OCI-LY1 (cell line): Measurements from ENCODE around the gene TPSB2.

Experiments used
- H2AFZ ChIP-seq: fragments of 200-600 bp; sonication (generic), shearing (Covaris generic); 2 replicates; pipeline ENCODE4 v1.6.0; 2014; ENCODE audit warnings: antibody characterized with exemption, mild to moderate bottlenecking, low read length
- H3F3A ChIP-seq: fragments of 200-600 bp; sonication (generic), shearing (Covaris generic); 2 replicates; pipeline ENCODE4 v1.6.0; 2014; ENCODE audit warnings: mild to moderate bottlenecking, antibody characterized with exemption, low read length, moderate library complexity; ENCODE audit not compliant: insufficient read depth
- H3K27ac ChIP-seq: fragments of 200-600 bp; sonication (generic); 2 replicates; pipeline ENCODE4 v1.5.1; 2014; ENCODE audit warnings: low read length, mixed run types, mild to moderate bottlenecking, low read depth; ENCODE audit not compliant: poor library complexity, severe bottlenecking
- H3K27me3 ChIP-seq: fragments of 200-600 bp; sonication (generic); 2 replicates; pipeline ENCODE4 v1.6.0; 2014; ENCODE audit warnings: antibody characterized with exemption, mild to moderate bottlenecking, low read length, moderate library complexity; ENCODE audit not compliant: insufficient read depth
- H3K36me3 ChIP-seq: fragments of 200-600 bp; sonication (generic); 2 replicates; pipeline ENCODE4 v1.6.1; 2014; ENCODE audit warnings: mild to moderate bottlenecking, antibody characterized with exemption, low read length, moderate library complexity, mixed read lengths; ENCODE audit not compliant: insufficient read depth
- H3K4me1 ChIP-seq: fragments of 200-600 bp; sonication (generic); 2 replicates; pipeline ENCODE4 v1.5.1; 2014; ENCODE audit warnings: mild to moderate bottlenecking, low read length, moderate library complexity; ENCODE audit not compliant: insufficient read depth, severe bottlenecking
- H3K4me2 ChIP-seq: fragments of 200-600 bp; sonication (generic), shearing (Covaris generic); 2 replicates; pipeline ENCODE4 v1.6.1; 2014; ENCODE audit warnings: low read length
- H3K4me3 ChIP-seq: fragments of 200-600 bp; sonication (generic); 2 replicates; pipeline ENCODE4 v1.5.1; 2014; ENCODE audit warnings: low read length, low read depth, mild to moderate bottlenecking, mixed read lengths; ENCODE audit not compliant: poor library complexity, severe bottlenecking
- H3K79me2 ChIP-seq: fragments of 200-600 bp; shearing (Covaris generic); 2 replicates; pipeline ENCODE4 v1.6.1; 2016; ENCODE audit warnings: mixed run types, low read length, mixed read lengths; ENCODE audit not compliant: insufficient read depth
- H3K9ac ChIP-seq: fragments of 200-600 bp; sonication (generic), shearing (Covaris generic); 2 replicates; pipeline ENCODE4 v1.6.1; 2014; ENCODE audit warnings: mild to moderate bottlenecking, low read length, mixed read lengths
- H3K9me2 ChIP-seq: fragments of 200-600 bp; sonication (generic), shearing (Covaris generic); 2 replicates; pipeline ENCODE4 v1.6.1; 2014; ENCODE audit warnings: low read depth, mild to moderate bottlenecking, low read length, mixed read lengths
- H3K9me3 ChIP-seq: fragments of 200-600 bp; shearing (Covaris generic); 2 replicates; pipeline ENCODE4 v1.6.1; 2014; ENCODE audit warnings: low read length, mixed read lengths
- H4K20me1 ChIP-seq: fragments of 200-600 bp; sonication (generic), shearing (Covaris generic); 2 replicates; pipeline ENCODE4 v1.6.0; 2016; ENCODE audit warnings: mild to moderate bottlenecking, low read length; ENCODE audit not compliant: insufficient read depth
- CTCF ChIP-seq: fragments of 200-600 bp; sonication (generic), shearing (Covaris generic); IDR thresholded peaks from 2 replicates; pipeline ENCODE4 v1.5.1; 2017; ENCODE audit warnings: mild to moderate bottlenecking, antibody characterized with exemption, low read length, moderate library complexity, mixed read lengths
- EZH2 ChIP-seq: fragments of 200-600 bp; sonication (generic), shearing (Covaris generic); IDR thresholded peaks from 2 replicates; pipeline ENCODE4 v1.8.0; 2017; ENCODE audit warnings: borderline replicate concordance, mixed run types, mild to moderate bottlenecking, antibody characterized with exemption, low read length, moderate library complexity, mixed read lengths

The TPSB2 gene

GRCh38 chr16:1197237-1197866 lies 32.6 kb downstream of the TPSB2 start:
- no peaks in the 10 kb centered on the region for H3K36me3 ChIP-seq

GRCh38 chr16:1196494-1196893 lies 33.5 kb downstream of the TPSB2 start:
- no peaks in the 10 kb centered on the region for H3K36me3 ChIP-seq
- no peaks in the 10 kb centered on the region for H3K27me3 ChIP-seq
- no peak overlapping the region for H3K27ac ChIP-seq
- no peak overlapping the region for H3K4me2 ChIP-seq
- no peak overlapping the region for H2AFZ ChIP-seq
- no peaks in the 10 kb centered on the region for H3K79me2 ChIP-seq
- no peaks in the 10 kb centered on the region for H3F3A ChIP-seq
- H3K9me3 ChIP-seq: no peaks in the 10 kb centered on the region
- TF ChIP-seq EZH2 (no peak), CTCF (no peak)
- no peaks in the 10 kb centered on the region for H3K9me2 ChIP-seq
- no peaks in the 10 kb centered on the region for H4K20me1 ChIP-seq
- no peaks in the 10 kb centered on the region for H3K4me1 ChIP-seq
- no peak overlapping the region for H3K9ac ChIP-seq
- no peak overlapping the region for H3K4me3 ChIP-seq

More at GRCh38 chr16:1197237-1197866, 32.6 kb downstream of the TPSB2 start:
- Histone ChIP-seq H3K9me3 (no peaks in the 10 kb centered on the region), H3F3A (no peaks in the 10 kb centered on the region), H3K9ac (no peak overlapping the region), H3K27ac (no peak overlapping the region), H3K27me3 (no peaks in the 10 kb centered on the region), H3K79me2 (no peaks in the 10 kb centered on the region), H4K20me1 (no peaks in the 10 kb centered on the region), H3K4me1 (no peaks in the 10 kb centered on the region), H3K9me2 (no peaks in the 10 kb centered on the region), H3K4me2 (no peak overlapping the region), H3K4me3 (no peak overlapping the region), H2AFZ (no peak overlapping the region)
- TF ChIP-seq EZH2 (no peak), CTCF (no peak)

DNA sequence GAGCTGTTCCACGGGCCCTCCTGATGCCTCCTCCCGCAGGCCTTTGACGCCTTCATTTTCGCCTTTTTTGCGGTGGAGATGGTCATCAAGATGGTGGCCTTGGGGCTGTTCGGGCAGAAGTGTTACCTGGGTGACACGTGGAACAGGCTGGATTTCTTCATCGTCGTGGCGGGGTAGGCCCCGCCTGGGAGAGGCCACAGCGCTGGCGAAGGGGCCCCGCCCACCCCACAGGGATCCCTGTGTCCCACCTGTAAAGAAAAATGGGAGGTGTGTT lies 34.7 kb downstream of the TPSB2 start:
- H2AFZ ChIP-seq: no peak overlapping the region
- H3K9me2 ChIP-seq: no peaks in the 10 kb centered on the region
- H3K4me1 ChIP-seq: no peaks in the 10 kb centered on the region
- no peaks in the 10 kb centered on the region for H3K36me3 ChIP-seq
- TF ChIP-seq CTCF: no peak
- TF ChIP-seq EZH2: no peak
- no peaks in the 10 kb centered on the region for H3F3A ChIP-seq
- H3K27me3 ChIP-seq: no peaks in the 10 kb centered on the region
- H3K4me3 ChIP-seq: no peak overlapping the region
- no peaks in the 10 kb centered on the region for H4K20me1 ChIP-seq
- H3K27ac ChIP-seq: no peak overlapping the region
- H3K9ac ChIP-seq: no peak overlapping the region
- no peaks in the 10 kb centered on the region for H3K9me3 ChIP-seq
- no peak overlapping the region for H3K4me2 ChIP-seq
- no peaks in the 10 kb centered on the region for H3K79me2 ChIP-seq
